Sigmoid colon (tissue), 4 donors: Measurements from ENCODE around the gene RGS7.

Experiments used
- CTCF ChIP-seq, 4 experiments: fragments of 450-650 bp in 3 of 4; fragments of 200-600 bp in 1 of 4; IDR thresholded peaks; one replicate each; pipeline ENCODE4 v1.5.1; 2016 to 2019; ENCODE audit warnings: antibody characterized with exemption in 4 of 4, mild to moderate bottlenecking in 3 of 4, moderate library complexity in 2 of 4
- EP300 ChIP-seq, 4 donors: sonication (generic); formaldehyde crosslinking; IDR thresholded peaks; one replicate each; pipeline ENCODE4 v1.6.1; 2017; ENCODE audit warnings: antibody characterized with exemption in 4 of 4
- POLR2A ChIP-seq, 2 donors: fragments of 450-650 bp; IDR thresholded peaks; one replicate each; pipeline ENCODE4 v1.6.1; 2016; ENCODE audit warnings: antibody characterized with exemption in 2 of 2, mild to moderate bottlenecking in 2 of 2, moderate library complexity in 2 of 2
- POLR2AphosphoS5 ChIP-seq, 4 donors: sonication (generic); formaldehyde crosslinking; IDR thresholded peaks; one replicate each; pipeline ENCODE4 v1.6.1; 2017; ENCODE audit warnings: antibody characterized with exemption in 4 of 4

GRCh38 chr1:241143765-241144442 lies 213.1 kb downstream of the RGS7 start:
- TF ChIP-seq CTCF (IDR thresholded peaks at IDR 0.05) (no peak), POLR2A (IDR thresholded peaks at IDR 0.05) (no peak), POLR2AphosphoS5 (IDR thresholded peaks at IDR 0.05) (no peak), EP300 (IDR thresholded peaks at IDR 0.05) (no peak)
